NCI-H1105 (cell line): ENCODE measurements around the gene EPHA1.
"Not testable (repeated sequence)": the region's sequence is repeated elsewhere in the genome, so short reads cannot be mapped to it uniquely, and the experiment has no call there.

ENCODE experiments used
- DNase-seq: peaks from one replicate; lab custom pipeline; 2025; lab: John Stamatoyannopoulos, UW

Gene EPHA1

DNA sequence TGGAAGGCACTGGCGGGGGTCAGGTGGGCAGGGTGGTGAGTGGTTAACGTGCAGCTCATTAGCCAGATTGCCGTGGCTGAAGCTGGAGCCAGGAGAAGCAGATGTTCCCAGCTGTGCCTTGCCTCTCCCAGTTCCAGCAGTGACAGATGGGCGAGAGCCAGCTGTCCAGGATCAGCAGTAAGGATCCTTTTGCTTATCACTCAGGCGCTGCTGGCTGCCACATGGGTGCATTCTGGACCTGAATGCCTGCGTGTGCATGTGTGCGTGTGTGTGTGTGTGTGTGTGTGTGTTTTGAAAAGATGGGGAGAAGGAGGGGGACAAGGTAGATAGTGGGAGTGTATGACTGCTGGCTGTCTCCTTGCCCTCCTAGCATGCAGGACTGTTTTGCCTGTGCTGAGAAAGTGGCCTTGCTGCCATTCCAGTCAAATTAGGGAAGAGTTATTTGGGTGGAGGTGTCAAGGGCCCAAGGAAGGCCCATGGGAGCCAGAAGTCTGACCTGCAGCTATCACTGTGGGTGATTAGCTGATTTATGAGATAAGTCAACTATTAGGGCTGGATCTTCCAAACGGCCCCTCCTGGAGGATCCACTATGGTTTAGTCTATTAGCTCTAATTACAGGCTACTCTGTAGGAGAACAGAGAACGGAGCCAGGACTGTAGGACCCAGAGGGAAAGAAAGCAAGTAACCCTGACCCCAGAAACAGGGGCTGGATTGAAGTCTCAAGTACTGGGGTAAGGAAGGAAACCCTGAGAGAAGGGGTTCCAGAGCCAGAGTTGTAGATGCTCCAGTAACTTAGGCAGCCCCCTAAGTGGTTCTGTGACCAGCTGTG, 3.3 kb downstream of the EPHA1 start:
- DNase-seq = no peak

GRCh38 chr7:143402233-143402632, 6.4 kb downstream of the EPHA1 start:
- not testable (repeated sequence) for DNase-seq

- no peak for DNase-seq
These were observed 7.4 kb downstream of the EPHA1 start for GRCh38 chr7:143401265-143401664.

- DNase-seq = no peak
These were observed 9.0 kb downstream of the EPHA1 start for GRCh38 chr7:143399642-143400041.

- DNase-seq = no peak
These were observed 9.5 kb downstream of the EPHA1 start for GRCh38 chr7:143399151-143399550.

- DNase-seq = no peak
These were observed 10.0 kb downstream of the EPHA1 start for GRCh38 chr7:143398616-143399015.

DNA sequence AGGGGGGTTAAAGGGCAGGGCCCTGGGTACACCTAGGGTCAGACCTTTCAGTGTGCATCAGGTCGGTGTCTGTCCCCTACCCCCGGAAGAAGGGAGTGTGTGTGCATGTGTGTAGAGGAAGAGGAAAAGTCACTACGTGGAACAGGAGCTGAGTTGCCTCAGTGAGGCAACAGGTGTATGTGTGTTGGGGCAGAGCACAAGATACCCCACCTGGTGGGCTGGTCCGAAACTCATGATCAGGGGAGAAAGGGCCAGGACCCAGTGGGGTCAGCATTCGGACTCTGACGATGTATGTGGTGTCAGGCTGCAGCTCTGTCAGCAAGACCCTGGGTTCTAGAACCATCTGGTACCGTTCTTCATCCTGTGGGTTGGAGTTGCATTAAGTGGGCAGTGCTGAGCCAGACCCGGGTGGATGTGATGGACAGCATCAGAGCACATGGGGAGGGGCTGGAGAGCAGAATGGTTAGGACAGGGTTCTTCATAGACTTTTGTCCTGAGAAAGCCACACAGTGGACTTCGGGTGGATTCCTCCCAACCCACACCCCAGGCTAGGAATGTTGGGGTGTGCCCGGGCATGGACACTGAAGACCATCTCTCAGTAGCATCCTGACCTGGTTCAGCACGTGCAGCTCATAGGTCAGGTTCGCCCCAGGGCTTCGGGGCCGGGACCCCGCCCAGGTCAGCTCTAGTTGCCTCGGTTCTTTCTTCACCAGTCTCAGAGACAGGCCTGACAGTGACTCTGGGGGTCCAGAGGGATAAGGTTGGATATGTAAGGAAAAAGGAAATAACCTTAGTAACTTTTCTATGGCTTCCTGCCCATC, 10.7 kb downstream of the EPHA1 start:
- DNase-seq = no peak

- no peak for DNase-seq
These were observed 11.8 kb downstream of the EPHA1 start for GRCh38 chr7:143396625-143397556.

- DNase-seq = no peak
These were observed 12.5 kb downstream of the EPHA1 start for GRCh38 chr7:143396182-143396581.

GRCh38 chr7:143395187-143396149, 13.2 kb downstream of the EPHA1 start:
- DNase-seq = no peak

- DNase-seq = no peak
These were observed 13.9 kb downstream of the EPHA1 start for GRCh38 chr7:143394777-143395176.

- DNase-seq = no peak
These were observed 14.6 kb downstream of the EPHA1 start for GRCh38 chr7:143394068-143394467.

DNA sequence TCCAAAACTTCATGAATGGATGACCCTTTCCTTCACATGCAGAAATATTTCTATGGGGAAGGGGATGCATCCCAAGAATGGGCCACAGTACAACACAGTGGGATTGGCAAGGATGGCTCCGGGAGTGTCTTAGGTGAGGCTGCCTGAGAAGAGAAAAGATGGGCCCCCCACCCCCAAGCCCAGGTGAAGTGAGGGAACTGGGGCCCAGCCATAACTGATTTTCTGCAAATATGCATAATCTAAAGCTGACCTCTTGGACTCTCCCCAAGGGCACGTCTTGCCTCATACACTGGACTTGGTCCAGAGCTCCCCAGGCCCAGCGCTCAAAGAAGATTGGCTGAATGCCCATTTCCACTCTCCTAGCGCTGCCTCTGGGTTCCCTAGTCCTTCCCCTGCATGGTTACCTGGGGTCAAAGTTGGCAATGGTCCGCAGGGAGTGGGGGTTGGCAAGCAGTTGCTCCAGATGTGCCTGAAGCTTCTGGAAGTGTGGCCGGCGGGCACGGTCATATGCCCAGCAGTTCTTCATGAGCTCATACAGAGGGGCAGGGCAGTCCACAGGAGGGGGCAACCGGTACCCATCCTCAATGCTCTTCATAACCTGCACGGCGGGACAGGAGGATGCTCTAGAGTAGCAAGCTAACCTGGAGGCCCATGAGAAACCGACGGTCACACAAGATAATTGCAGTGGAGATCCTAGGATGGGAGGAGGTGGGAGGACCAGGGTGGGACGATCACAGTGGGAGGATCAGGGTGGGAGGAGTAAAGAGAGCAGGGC, 15.2 kb downstream of the EPHA1 start:
- DNase-seq = no peak

- DNase-seq = no peak
These were observed 15.8 kb downstream of the EPHA1 start for GRCh38 chr7:143392875-143393266.

- not testable (repeated sequence) for DNase-seq
These were observed 16.2 kb downstream of the EPHA1 start for GRCh38 chr7:143392427-143392826.

DNA sequence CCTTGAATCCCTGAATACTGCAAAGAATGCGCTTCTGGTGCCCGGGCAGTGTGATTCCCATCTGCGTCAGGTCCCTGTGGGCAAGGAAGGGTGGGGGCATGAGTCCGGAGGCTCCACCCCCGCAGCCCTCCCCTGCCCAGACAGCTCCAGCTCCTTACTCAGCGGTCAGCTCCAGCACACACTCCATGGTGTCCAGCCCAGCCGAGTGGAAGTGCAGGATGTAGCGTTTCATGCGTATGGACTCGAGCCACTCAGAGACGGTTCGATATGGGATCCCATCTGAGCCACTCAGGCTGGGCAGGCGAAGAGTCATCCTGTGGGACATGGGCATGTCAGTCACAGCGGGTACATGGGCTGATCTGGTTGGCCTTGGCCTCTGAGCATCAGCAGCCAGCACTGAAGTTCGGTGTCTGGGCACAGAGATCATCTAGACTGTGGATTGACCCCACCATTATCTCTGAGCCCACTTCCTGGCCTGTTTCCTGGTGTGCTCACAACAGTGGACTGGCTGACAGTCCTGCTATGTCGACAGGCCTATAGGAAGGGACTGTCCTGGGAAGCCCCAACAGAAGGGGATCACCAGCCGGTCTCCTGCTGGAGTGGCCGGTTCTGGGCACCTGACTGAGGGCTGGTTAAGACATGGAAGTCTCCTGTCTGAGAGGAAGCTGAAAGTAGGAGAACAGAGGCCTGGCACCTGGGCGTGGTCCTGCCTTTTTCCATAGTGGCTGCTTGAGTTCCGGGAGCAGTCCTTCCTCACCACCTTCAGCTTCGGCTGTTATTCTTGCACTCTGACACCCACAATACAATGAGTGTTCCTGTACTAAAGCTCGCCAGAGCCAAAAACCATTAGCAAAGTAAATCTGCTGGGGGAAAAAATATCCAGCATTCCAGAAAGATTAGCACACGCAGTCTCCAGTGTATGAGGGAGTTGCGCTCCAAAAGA, 16.9 kb downstream of the EPHA1 start:
- DNase-seq = no peak

DNA sequence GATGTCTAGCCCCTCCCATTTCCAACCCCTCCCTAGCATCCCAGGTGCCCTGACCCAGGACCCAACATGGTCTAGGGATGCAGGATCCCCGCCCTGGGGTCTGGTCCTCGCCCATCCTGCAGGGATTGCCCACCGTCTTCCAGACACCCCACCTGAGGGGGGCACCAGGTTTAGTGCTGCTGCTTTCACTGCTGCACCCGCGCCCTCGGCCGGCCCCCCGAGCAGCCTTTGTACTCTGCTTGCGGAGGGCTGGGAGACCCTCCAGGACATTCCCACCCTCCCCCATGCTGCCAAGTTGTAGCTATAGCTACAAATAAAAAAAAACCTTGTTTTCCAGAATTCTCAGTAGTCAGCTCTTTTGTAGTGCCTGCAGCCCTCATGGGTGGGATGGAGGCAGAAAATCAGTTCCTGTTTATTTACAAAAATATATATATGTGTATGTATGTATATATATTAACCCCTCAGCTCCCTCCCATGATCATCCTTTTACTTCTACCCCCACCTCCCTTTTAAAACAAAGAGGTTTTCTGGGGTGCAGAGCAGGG, 17.8 kb downstream of the EPHA1 start:
- no peak for DNase-seq

GRCh38 chr7:143390104-143390772, 18.4 kb downstream of the EPHA1 start:
- no peak for DNase-seq
